Loucy (cell line): ENCODE data around the gene KRT37.

Experiments
- CTCF ChIP-seq: fragments of 200-600 bp; sonication (generic); conservative IDR thresholded peaks from 2 replicates; pipeline ENCODE4 v1.5.1; 2014; ENCODE audit warnings: mild to moderate bottlenecking, antibody characterized with exemption, low read length
- EZH2phosphoT487 ChIP-seq: fragments of 200-600 bp; IDR thresholded peaks from 2 replicates; pipeline ENCODE4 v1.6.1; 2018; ENCODE audit warnings: antibody characterized with exemption, mild to moderate bottlenecking, moderate library complexity, borderline replicate concordance

GRCh38 chr17:41466988-41467387 lies 42.6 kb upstream of the KRT37 start, which contains the start of gene KRT32:
- no peak for TF ChIP-seq CTCF
- TF ChIP-seq EZH2phosphoT487 = no peak
